Ishikawa (cell line): ENCODE results near the gene NCKAP5L.

ENCODE experiments used
- CEBPB ChIP-seq: IDR thresholded peaks from 2 replicates; pipeline ENCODE4 v1.6.1; 2012
- CREB1 ChIP-seq: IDR thresholded peaks from 2 replicates; pipeline ENCODE4 v1.6.1; 2012; ENCODE audit warnings: low read depth
- EGR1 ChIP-seq: IDR thresholded peaks from 2 replicates; pipeline ENCODE4 v1.6.1; 2012
- EP300 ChIP-seq: IDR thresholded peaks from 2 replicates; pipeline ENCODE4 v1.6.1; 2012; ENCODE audit warnings: borderline replicate concordance
- FOXM1 ChIP-seq: IDR thresholded peaks from 2 replicates; pipeline ENCODE4 v1.6.1; 2012; ENCODE audit warnings: low read depth, borderline replicate concordance
- MAX ChIP-seq: IDR thresholded peaks from 2 replicates; pipeline ENCODE4 v1.6.1; 2012
- NFIC ChIP-seq: IDR thresholded peaks from 2 replicates; pipeline ENCODE4 v1.6.1; 2012
- RAD21 ChIP-seq: IDR thresholded peaks from 2 replicates; pipeline ENCODE4 v1.6.1; 2012; ENCODE audit warnings: low read depth
- REST ChIP-seq: IDR thresholded peaks from 2 replicates; pipeline ENCODE4 v1.6.1; 2012; ENCODE audit warnings: low read depth, mild to moderate bottlenecking
- TAF1 ChIP-seq: IDR thresholded peaks from 2 replicates; pipeline ENCODE4 v1.6.1; 2012; ENCODE audit warnings: low read depth, mild to moderate bottlenecking
- TCF12 ChIP-seq: IDR thresholded peaks from 2 replicates; pipeline ENCODE4 v1.6.1; 2012; ENCODE audit warnings: low read depth
- TEAD4 ChIP-seq: IDR thresholded peaks from 2 replicates; pipeline ENCODE4 v1.6.1; 2012
- USF1 ChIP-seq: IDR thresholded peaks from 2 replicates; pipeline ENCODE4 v1.6.1; 2012
- YY1 ChIP-seq: IDR thresholded peaks from 2 replicates; pipeline ENCODE4 v1.6.1; 2012; ENCODE audit warnings: low read depth
- ZBTB7A ChIP-seq: IDR thresholded peaks from 2 replicates; pipeline ENCODE4 v1.6.1; 2012; ENCODE audit warnings: low read depth

NCKAP5L gene

GRCh38 chr12:49838973-49839633, 10.9 kb upstream of the NCKAP5L start:
- no peak for TF ChIP-seq CREB1
- peak; percentile 86 for TF ChIP-seq RAD21
- 0 out of 2 replicates have a peak, but pooled peaks have one; percentile 12 for TF ChIP-seq USF1

- TF ChIP-seq CEBPB (peak; percentile 57; the same call in 1 of the 2 replicates), RAD21 (no peak), EGR1 (no peak)
These were observed 4.7 kb upstream of the NCKAP5L start for GRCh38 chr12:49832836-49833421.

GRCh38 chr12:49831717-49832116, 3.5 kb upstream of the NCKAP5L start:
- TF ChIP-seq RAD21 (no peak), MAX (no peak)

- no peak for TF ChIP-seq FOXM1
- TF ChIP-seq REST, result no peak
- peak; percentile 72; the same call in 1 of the 2 replicates for TF ChIP-seq TEAD4
- no peak for TF ChIP-seq TAF1
- peak; percentile 65; the same call in 1 of the 2 replicates for TF ChIP-seq ZBTB7A
- no peak for TF ChIP-seq MAX
- no peak for TF ChIP-seq YY1
These were observed 663 bp downstream of the NCKAP5L start for GRCh38 chr12:49827401-49828099.

GRCh38 chr12:49827051-49827400, 1.2 kb downstream of the NCKAP5L start:
- TF ChIP-seq RAD21 (no peak), TAF1 (no peak), CREB1 (no peak), FOXM1 (no peak), TCF12 (no peak), MAX (no peak), CEBPB (no peak), NFIC (no peak), ZBTB7A (no peak), YY1 (no peak), EGR1 (no peak), REST (no peak), USF1 (no peak), TEAD4 (no peak)

GRCh38 chr12:49825971-49826421, 2.2 kb downstream of the NCKAP5L start:
- no peak for TF ChIP-seq EP300
- TF ChIP-seq MAX, result no peak
- TF ChIP-seq NFIC, result no peak
- TF ChIP-seq YY1, result no peak
- TF ChIP-seq EGR1, result no peak
- no peak for TF ChIP-seq CEBPB
- no peak for TF ChIP-seq REST
- TF ChIP-seq TEAD4, result no peak
- no peak for TF ChIP-seq CREB1
